K562 (cell line): ENCODE results near the gene DBNDD2. TPM values are rescaled to one million over a fixed set of nuclear protein-coding genes. Genes with fewer than 3 reads are reported as not detected.

ENCODE experiments used
- CBX5 ChIP-seq: IDR thresholded peaks from 2 replicates; pipeline ENCODE4 v1.6.1; 2014; ENCODE audit warnings: low read depth, borderline replicate concordance
- HDAC3 ChIP-seq: fragments of 450-650 bp; IDR thresholded peaks from 2 replicates; pipeline ENCODE4 v1.6.1; 2018; ENCODE audit warnings: borderline replicate concordance, mild to moderate bottlenecking, moderate library complexity; ENCODE audit not compliant: partially characterized antibody
- KAT2B ChIP-seq: IDR thresholded peaks from one replicate; pipeline ENCODE4 v1.6.1; 2012; ENCODE audit warnings: low read depth, mild to moderate bottlenecking, control low read depth, inconsistent platforms, low read length, moderate library complexity
- KAT7 ChIP-seq: sonication (generic); formaldehyde crosslinking; IDR thresholded peaks from 2 replicates; pipeline ENCODE4 v1.8.0; 2022; ENCODE audit warnings: missing genetic modification reagents, mild to moderate bottlenecking, borderline replicate concordance
- MXD1 ChIP-seq: fragments of 250-450 bp; sonication (Bioruptor Pico); IDR thresholded peaks from 2 replicates; pipeline ENCODE4 v1.8.0; 2021; ENCODE audit warnings: borderline replicate concordance, mild to moderate bottlenecking, moderate library complexity; ENCODE audit not compliant: poor library complexity, severe bottlenecking
- NCOA2 ChIP-seq, 2 experiments: fragments of 450-650 bp; IDR thresholded peaks; 2 replicates each; pipeline ENCODE4 v1.6.1; 2018; ENCODE audit warnings: mild to moderate bottlenecking in 2 of 2, moderate library complexity in 1 of 2; ENCODE audit not compliant: partially characterized antibody in 2 of 2
- NCOA6 ChIP-seq: fragments of 450-650 bp; IDR thresholded peaks from 2 replicates; pipeline ENCODE4 v1.6.1; 2017; ENCODE audit warnings: mild to moderate bottlenecking
- OTX1 ChIP-seq: fragments of 450-650 bp; formaldehyde crosslinking; IDR thresholded peaks from 2 replicates; pipeline ENCODE4 v1.4.0; 2022; ENCODE audit warnings: mild to moderate bottlenecking
- POLR3A ChIP-seq: IDR thresholded peaks from 2 replicates; pipeline ENCODE4 v1.6.1; 2011; ENCODE audit warnings: borderline replicate concordance, mild to moderate bottlenecking, moderate library complexity; ENCODE audit not compliant: insufficient read length, insufficient read depth; ENCODE audit errors: extremely low read depth
- TRIM24 ChIP-seq, 2 experiments: fragments of 450-650 bp; IDR thresholded peaks; 2 replicates each; pipeline ENCODE4 v1.6.1; 2016
- TRIM28 ChIP-seq: fragments of 450-650 bp; IDR thresholded peaks from 2 replicates; pipeline ENCODE4 v1.6.1; 2017
- ZFP36 ChIP-seq: fragments of 150-350 bp; IDR thresholded peaks from 2 replicates; pipeline ENCODE4 v1.6.1; 2018; ENCODE audit warnings: low read length, low read depth; ENCODE audit not compliant: partially characterized antibody
- ZNF146 ChIP-seq: IDR thresholded peaks from one replicate; pipeline ENCODE4 v1.6.1; 2018; ENCODE audit warnings: missing compliant biosample characterization; ENCODE audit not compliant: unreplicated experiment
- ZNF609 ChIP-seq: sonication (generic); formaldehyde crosslinking; IDR thresholded peaks from 2 replicates; pipeline ENCODE4 v1.8.1; 2023; ENCODE audit warnings: missing genetic modification reagents, mild to moderate bottlenecking, borderline replicate concordance
- polyA plus RNA-seq, 8 experiments: library from polyadenylated mRNA; depleted of rRNA in 4 of 8; stranded (reverse) in 5 of 8; unstranded in 3 of 8; fragments of >200 nt; fragmentation: Nextera tagmentation in 2 of 8; fragmentation: Illumina TruSeq in 1 of 8; extraction: Ambion mirVana in 2 of 8; extraction: Trizol in 1 of 8; gene quantifications; 2 replicates each; pipeline versions ENCODE4 v1.2.1 to v1.2.3, GENCODE V29; 2011 to 2014; ENCODE audit warnings: inconsistent platforms in 1 of 8, missing spikeins in 1 of 8
- total RNA-seq, 7 experiments: library from RNA; depleted of rRNA in 6 of 7; stranded (reverse); fragments of >200 nt in 6 of 7; fragmentation: Illumina TruSeq in 2 of 7; extraction: Trizol in 2 of 7; gene quantifications; 2 replicates each; pipeline versions ENCODE4 v1.2.1 to v1.2.3, GENCODE V29; 2011 to 2021; ENCODE audit warnings: low replicate concordance in 1 of 7
- TF ChIP-seq, protein P1 (sequence below), 3 experiments: IDR thresholded peaks in 2 of 3; conservative IDR thresholded peaks in 1 of 3; 2 replicates each; pipeline ENCODE4 v1.5.1; 2011 to 2012; ENCODE audit warnings: low read length in 3 of 3, mild to moderate bottlenecking in 3 of 3, control low read depth in 2 of 3, improper control_type of control experiment in 1 of 3, inconsistent platforms in 1 of 3, low read depth in 1 of 3, mixed read lengths in 1 of 3, moderate library complexity in 1 of 3; ENCODE audit not compliant: insufficient read depth in 2 of 3

DBNDD2 gene
- total and polyA plus RNA-seq, 9 of the 15 experiments (the other 6 are each of a cell fraction or from before 2014, with no cell fraction given): 12.8 to 64.0 (median 35.8) TPM

DNA sequence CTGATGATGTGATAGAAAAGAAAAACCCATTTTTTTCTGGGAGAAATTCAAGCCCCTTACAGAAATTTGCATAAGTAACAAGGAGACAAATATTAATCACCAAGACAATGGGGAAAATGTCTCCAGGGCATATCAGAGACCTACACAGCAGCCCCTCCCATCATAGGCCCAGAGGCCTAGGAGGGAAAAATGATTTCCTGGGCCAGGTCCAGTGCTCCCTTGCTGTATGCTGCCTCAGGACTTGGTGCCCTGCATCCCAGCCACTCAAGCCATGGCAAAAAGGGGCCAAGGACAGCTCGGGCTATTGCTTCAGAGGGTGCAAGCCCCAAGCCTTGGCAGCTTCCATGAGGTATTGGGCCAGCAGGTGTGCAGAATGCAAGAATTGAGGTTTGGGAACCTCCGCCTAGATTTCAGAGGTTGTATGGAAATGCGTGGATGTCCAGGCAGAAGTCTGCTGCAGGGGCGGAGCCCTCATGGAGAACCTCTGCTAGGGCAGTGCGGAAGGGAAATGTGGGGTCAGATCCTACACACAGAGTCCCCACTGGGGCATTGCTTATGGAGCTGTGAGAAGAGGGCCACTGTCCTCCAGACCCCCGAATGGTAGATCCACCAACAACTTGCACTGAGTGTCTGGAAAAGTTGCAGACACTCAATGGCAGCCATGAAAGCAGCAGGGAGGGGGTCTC, 7.6 kb upstream of the DBNDD2 start (continued):
- TF ChIP-seq ZNF609 (CRISPR knock-in tag) (no peak), KAT7 (CRISPR knock-in tag) (no peak), NCOA2 (IDR thresholded peaks at IDR 0.05; ENCODE audit: partially characterized antibody in 2 of 2) (no peak), OTX1 (CRISPR knock-in tag) (no peak), POLR3A (no peak), ZNF146 (no peak), MXD1 (CRISPR knock-in tag) (no peak), HDAC3 (no peak), TRIM28 (peak; percentile 95), KAT2B (no peak), ZFP36 (peak; percentile 68), TRIM24 (IDR thresholded peaks at IDR 0.05) (peak in 1 of 2 experiments; percentile 62; a peak in 1 of 4 replicates), NCOA6 (no peak), CBX5 (peak; percentile 97)
- TF ChIP-seq, protein P1, sequence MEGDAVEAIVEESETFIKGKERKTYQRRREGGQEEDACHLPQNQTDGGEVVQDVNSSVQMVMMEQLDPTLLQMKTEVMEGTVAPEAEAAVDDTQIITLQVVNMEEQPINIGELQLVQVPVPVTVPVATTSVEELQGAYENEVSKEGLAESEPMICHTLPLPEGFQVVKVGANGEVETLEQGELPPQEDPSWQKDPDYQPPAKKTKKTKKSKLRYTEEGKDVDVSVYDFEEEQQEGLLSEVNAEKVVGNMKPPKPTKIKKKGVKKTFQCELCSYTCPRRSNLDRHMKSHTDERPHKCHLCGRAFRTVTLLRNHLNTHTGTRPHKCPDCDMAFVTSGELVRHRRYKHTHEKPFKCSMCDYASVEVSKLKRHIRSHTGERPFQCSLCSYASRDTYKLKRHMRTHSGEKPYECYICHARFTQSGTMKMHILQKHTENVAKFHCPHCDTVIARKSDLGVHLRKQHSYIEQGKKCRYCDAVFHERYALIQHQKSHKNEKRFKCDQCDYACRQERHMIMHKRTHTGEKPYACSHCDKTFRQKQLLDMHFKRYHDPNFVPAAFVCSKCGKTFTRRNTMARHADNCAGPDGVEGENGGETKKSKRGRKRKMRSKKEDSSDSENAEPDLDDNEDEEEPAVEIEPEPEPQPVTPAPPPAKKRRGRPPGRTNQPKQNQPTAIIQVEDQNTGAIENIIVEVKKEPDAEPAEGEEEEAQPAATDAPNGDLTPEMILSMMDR (IDR thresholded peaks at IDR 0.05 in 2 of 3, conservative IDR thresholded peaks at IDR 0.05 in 1 of 3; ENCODE audit: insufficient read depth in 2 of 3, low read depth in 1 of 3, low read length in 3 of 3): no peak
